HCT116 (cell line): Measurements from ENCODE around the gene ITGB6. TPM values are rescaled to one million over a fixed set of nuclear protein-coding genes. Genes with fewer than 3 reads are reported as not detected.

Experiments used
- ATAC-seq: fragments of 200-7000 bp; cut with Tn5 transposase; 2 replicates; pipeline ENCODE4 v1.9.1; 2020; ENCODE audit warnings: mild to moderate bottlenecking, moderate library complexity
- BruUV-seq: library from RNA; stranded (reverse); fragments of 400-500 nt; replicated peaks from 2 replicates; lab custom pipeline; 2021; lab: Mats Ljungman, UMichigan
- CTCF ChIA-PET: fragments of 300-600 bp; sonication (Branson Sonifier 250); formaldehyde crosslinking; loops from one replicate; lab custom pipeline; 2021; ENCODE audit warnings: antibody characterized with exemption; lab: Charles Lee
- POLR2A ChIA-PET: fragments of 300-600, 350-600 bp; sonication (Branson Sonifier 250); formaldehyde crosslinking; loops from one replicate; lab custom pipeline; 2021; ENCODE audit warnings: antibody characterized with exemption; lab: Charles Lee
- RAD21 ChIA-PET, 2 experiments: fragments of 300-600 bp; sonication (Branson Sonifier 250); formaldehyde crosslinking; loops; one replicate each; lab custom pipeline; 2023; ENCODE audit warnings: low total read pairs in 2 of 2; ENCODE audit not compliant: uncharacterized antibody in 2 of 2, unreplicated experiment in 2 of 2, low non-redundant PET in 1 of 2; lab: Charles Lee
- DNase-seq: peaks from one replicate; pipeline ENCODE4 v3.0.0-alpha.2; 2010; ENCODE audit warnings: low read depth, low spot score
- H2AFZ ChIP-seq: fragments of 200-600 bp; shearing (Covaris generic), sonication (generic); 2 replicates; pipeline ENCODE4 v1.6.1; 2017; ENCODE audit warnings: low read depth, mixed run types, mixed read lengths, antibody characterized with exemption, low read length; ENCODE audit not compliant: poor library complexity, severe bottlenecking
- H3K27ac ChIP-seq: 2 replicates; pipeline ENCODE4 v1.5.1; 2012; ENCODE audit warnings: low read depth, low read length
- H3K27me3 ChIP-seq: fragments of 200-600 bp; sonication (generic); 2 replicates; pipeline ENCODE4 v1.6.1; 2016; ENCODE audit warnings: mixed run types, low read length, mixed read lengths; ENCODE audit not compliant: insufficient read depth
- H3K36me3 ChIP-seq, 2 experiments: fragments of 200-500 bp in 1 of 2; fragments of 200-600 bp in 1 of 2; sonication (Bioruptor generic) in 1 of 2; sonication (generic) in 1 of 2; 2 replicates each; pipeline versions ENCODE4 v1.5.1 to v1.6.1; 2014 to 2016; ENCODE audit warnings: low read length in 2 of 2, inconsistent platforms in 1 of 2, mixed read lengths in 1 of 2, mixed run types in 1 of 2; ENCODE audit not compliant: insufficient read depth in 2 of 2, control insufficient read depth in 1 of 2
- H3K4me1 ChIP-seq, 2 experiments: fragments of 200-600 bp in 1 of 2; sonication (generic) in 1 of 2; 2 replicates each; pipeline versions ENCODE4 v1.5.1 to v1.6.1; 2012 to 2017; ENCODE audit warnings: low read length in 2 of 2, inconsistent platforms in 1 of 2, mild to moderate bottlenecking in 1 of 2, mixed read lengths in 1 of 2, mixed run types in 1 of 2, moderate library complexity in 1 of 2; ENCODE audit not compliant: insufficient read depth in 2 of 2, control insufficient read depth in 1 of 2
- H3K4me2 ChIP-seq: fragments of 200-600 bp; sonication (generic); 2 replicates; pipeline ENCODE4 v1.6.1; 2017; ENCODE audit warnings: mixed run types, low read length, mixed read lengths
- H3K4me3 ChIP-seq, 2 experiments: fragments of 200-600 bp in 1 of 2; sonication (generic) in 1 of 2; replicated peaks in 1 of 2; 2 replicates each; pipeline ENCODE4 v1.5.1; 2011 to 2016; ENCODE audit warnings: low read length in 2 of 2, control low read depth in 1 of 2, low read depth in 1 of 2, mild to moderate bottlenecking in 1 of 2, mixed read lengths in 1 of 2, mixed run types in 1 of 2
- H3K79me2 ChIP-seq: fragments of 200-600 bp; sonication (generic); 2 replicates; pipeline ENCODE4 v1.6.1; 2017; ENCODE audit warnings: mild to moderate bottlenecking, mixed run types, low read length, moderate library complexity, mixed read lengths; ENCODE audit not compliant: insufficient read depth
- H3K9ac ChIP-seq: fragments of 200-600 bp; sonication (generic); 2 replicates; pipeline ENCODE4 v1.6.1; 2016; ENCODE audit warnings: low read length, mixed read lengths
- H3K9me2 ChIP-seq: fragments of 200-600 bp; sonication (generic), shearing (Covaris generic); 2 replicates; pipeline ENCODE4 v1.6.1; 2017; ENCODE audit warnings: mixed run types, mild to moderate bottlenecking, moderate library complexity; ENCODE audit not compliant: insufficient read depth
- H3K9me3 ChIP-seq, 2 experiments: fragments of 200-500 bp in 1 of 2; fragments of 200-600 bp in 1 of 2; sonication (Bioruptor generic) in 1 of 2; sonication (generic) in 1 of 2; 2 replicates each; pipeline ENCODE4 v1.6.1; 2014 to 2017; ENCODE audit warnings: low read length in 2 of 2, mixed read lengths in 2 of 2, inconsistent platforms in 1 of 2, low read depth in 1 of 2, mild to moderate bottlenecking in 1 of 2, mixed run types in 1 of 2, moderate library complexity in 1 of 2; ENCODE audit not compliant: control insufficient read depth in 1 of 2, insufficient read depth in 1 of 2
- H4K20me1 ChIP-seq: fragments of 200-600 bp; sonication (generic), shearing (Covaris generic); 2 replicates; pipeline ENCODE4 v1.6.1; 2017; ENCODE audit warnings: mixed run types, mild to moderate bottlenecking, moderate library complexity; ENCODE audit not compliant: insufficient read depth
- CBX3 ChIP-seq: IDR thresholded peaks from 2 replicates; pipeline ENCODE4 v1.6.1; 2012; ENCODE audit warnings: low read depth
- EZH2phosphoT487 ChIP-seq: fragments of 200-600 bp; IDR thresholded peaks from 2 replicates; pipeline ENCODE4 v1.6.1; 2018; ENCODE audit warnings: antibody characterized with exemption, borderline replicate concordance
- POLR2A ChIP-seq: IDR thresholded peaks from 2 replicates; pipeline ENCODE4 v1.7.0; 2011; ENCODE audit warnings: borderline replicate concordance; ENCODE audit not compliant: insufficient read depth, insufficient read length; ENCODE audit errors: extremely low read depth
- POLR2AphosphoS5 ChIP-seq: IDR thresholded peaks from 2 replicates; pipeline ENCODE4 v1.6.1; 2011; ENCODE audit warnings: mild to moderate bottlenecking, low read depth, low read length, moderate library complexity
- RAD21 ChIP-seq: IDR thresholded peaks from 2 replicates; pipeline ENCODE4 v1.6.1; 2012; ENCODE audit warnings: low read depth, mild to moderate bottlenecking
- SIN3A ChIP-seq: IDR thresholded peaks from 2 replicates; pipeline ENCODE4 v1.6.1; 2012; ENCODE audit warnings: low read depth
- YY1 ChIP-seq: IDR thresholded peaks from 2 replicates; pipeline ENCODE4 v1.6.1; 2011; ENCODE audit warnings: low read length, low read depth, moderate library complexity, mild to moderate bottlenecking; ENCODE audit not compliant: insufficient replicate concordance; ENCODE audit errors: extremely low read depth
- ZFX ChIP-seq: fragments of 450-650 bp; IDR thresholded peaks from 2 replicates; pipeline ENCODE4 v1.6.1; 2017
- ZNF274 ChIP-seq: fragments of 200-500 bp; sonication (Bioruptor generic); IDR thresholded peaks from 2 replicates; pipeline ENCODE4 v1.6.1; 2014; ENCODE audit warnings: mild to moderate bottlenecking, low read depth, low read length, inconsistent platforms
- intact Hi-C: fragments of 100-400 bp; cut with micrococcal nuclease; formaldehyde crosslinking; loops from 2 replicates; pipeline ENCODE4 v1.10.0; 2022
- total RNA-seq: library from RNA; stranded (reverse); gene quantifications from one replicate; pipeline ENCODE4 v1.2.1, GENCODE V29; 2021; ENCODE audit not compliant: unreplicated experiment
- TF ChIP-seq, protein P1 (sequence below): IDR thresholded peaks from 2 replicates; pipeline ENCODE4 v1.6.1; 2012
- TF ChIP-seq, protein P2 (sequence below): IDR thresholded peaks from 2 replicates; pipeline ENCODE4 v1.6.1; 2012

ITGB6 gene
- total RNA-seq, 1 experiment from 2014 or later, result 0.12 TPM

DNA sequence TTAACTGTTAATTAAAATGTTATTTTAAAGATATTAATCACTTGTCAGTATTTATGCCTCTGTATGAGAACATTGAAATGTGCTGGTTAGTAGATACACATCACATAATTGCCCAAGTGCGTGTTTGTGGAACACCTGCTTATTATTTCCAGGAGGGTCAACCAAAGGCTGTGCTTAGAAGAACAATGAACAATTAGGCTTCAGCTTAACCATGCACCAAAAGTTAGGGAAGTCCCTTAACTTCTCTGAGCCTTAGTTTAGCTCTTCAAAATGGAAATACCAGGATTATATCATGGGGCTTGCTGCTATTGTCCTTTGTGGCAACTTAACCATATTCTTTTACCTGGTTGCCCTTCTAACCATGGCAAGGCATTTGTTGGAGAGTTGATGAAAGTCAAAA is 94.7 kb downstream of the ITGB6 start:
- Histone ChIP-seq H3K9me3 (no peaks in the 10 kb centered on the region), H3K9ac (no peak overlapping the region), H3K27me3 (no peaks in the 10 kb centered on the region), H4K20me1 (no peaks in the 10 kb centered on the region), H3K4me2 (no peak overlapping the region), H2AFZ (no peak overlapping the region), H3K4me1 (no peaks in the 10 kb centered on the region), H3K36me3 (no peaks in the 10 kb centered on the region), H3K79me2 (no peaks in the 10 kb centered on the region), H3K9me2 (no peaks in the 10 kb centered on the region), H3K27ac (no peak overlapping the region), H3K4me3 (no peak overlapping the region)
- TF ChIP-seq, protein P1, sequence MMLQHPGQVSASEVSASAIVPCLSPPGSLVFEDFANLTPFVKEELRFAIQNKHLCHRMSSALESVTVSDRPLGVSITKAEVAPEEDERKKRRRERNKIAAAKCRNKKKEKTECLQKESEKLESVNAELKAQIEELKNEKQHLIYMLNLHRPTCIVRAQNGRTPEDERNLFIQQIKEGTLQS, result no peak
- CTCF ChIA-PET, result no interaction called here
- DNase-seq (no peak), ATAC-seq (no peak)
- intact Hi-C loops, result loop anchor here (5.0 kb wide), 1 partner anchor 887 kb away; no protein-coding TSS in a partner anchor
- POLR2A ChIA-PET, result no interaction called here
- no TSS peak for BruUV-seq
- RAD21 ChIA-PET, result no interaction called here

DNA sequence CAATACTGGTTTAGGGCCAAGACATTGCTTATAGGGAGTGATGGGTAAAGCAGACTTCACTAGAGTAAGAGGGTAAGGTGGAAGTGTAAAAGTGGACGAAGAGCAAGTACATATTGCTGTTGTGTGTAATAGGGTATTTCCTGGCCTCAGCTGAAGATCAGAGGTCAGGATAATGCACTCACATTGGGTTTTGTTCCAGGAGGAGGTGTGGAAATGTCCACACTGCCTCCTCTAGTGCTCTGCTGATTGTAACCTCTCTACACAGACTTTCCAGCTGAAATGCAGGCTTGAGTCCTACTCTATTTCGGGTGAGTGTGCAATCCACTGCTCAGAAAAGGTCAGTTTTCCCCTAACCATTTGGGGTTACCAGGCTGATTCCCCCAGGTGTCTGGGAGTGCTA is 96.0 kb downstream of the ITGB6 start:
- ATAC-seq, result no peak
- H3K9me2 ChIP-seq, result no peaks in the 10 kb centered on the region
- TF ChIP-seq YY1, result no peak
- TF ChIP-seq, protein P1, result no peak
- no peak for TF ChIP-seq CBX3
- no peak for TF ChIP-seq RAD21
- TF ChIP-seq POLR2A, result no peak
- TF ChIP-seq, protein P2, sequence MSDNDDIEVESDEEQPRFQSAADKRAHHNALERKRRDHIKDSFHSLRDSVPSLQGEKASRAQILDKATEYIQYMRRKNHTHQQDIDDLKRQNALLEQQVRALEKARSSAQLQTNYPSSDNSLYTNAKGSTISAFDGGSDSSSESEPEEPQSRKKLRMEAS, result no peak
- no peak for TF ChIP-seq SIN3A
- no peak for TF ChIP-seq POLR2AphosphoS5
- no peak for TF ChIP-seq EZH2phosphoT487
- TF ChIP-seq ZFX, result no peak
- TF ChIP-seq ZNF274, result no peak
- H3K9ac ChIP-seq, result no peak overlapping the region
- DNase-seq, result no peak
- no TSS peak for BruUV-seq
- intact Hi-C loops, result no loop called here
- H4K20me1 ChIP-seq, result no peaks in the 10 kb centered on the region
- H3K4me3 ChIP-seq, result no peak overlapping the region
- no peak overlapping the region for H3K4me2 ChIP-seq
- ChIA-PET RAD21 (no interaction called here), CTCF (no interaction called here), POLR2A (no interaction called here)
- H3K4me1 ChIP-seq, result no peaks in the 10 kb centered on the region
- no peaks in the 10 kb centered on the region for H3K27me3 ChIP-seq
- H3K27ac ChIP-seq, result no peak overlapping the region
- H3K36me3 ChIP-seq, result no peaks in the 10 kb centered on the region
- no peaks in the 10 kb centered on the region for H3K9me3 ChIP-seq
- no peak overlapping the region for H2AFZ ChIP-seq
- H3K79me2 ChIP-seq, result no peaks in the 10 kb centered on the region
